Measurements from ENCODE around the gene CHN2.

Gene CHN2

DNA sequence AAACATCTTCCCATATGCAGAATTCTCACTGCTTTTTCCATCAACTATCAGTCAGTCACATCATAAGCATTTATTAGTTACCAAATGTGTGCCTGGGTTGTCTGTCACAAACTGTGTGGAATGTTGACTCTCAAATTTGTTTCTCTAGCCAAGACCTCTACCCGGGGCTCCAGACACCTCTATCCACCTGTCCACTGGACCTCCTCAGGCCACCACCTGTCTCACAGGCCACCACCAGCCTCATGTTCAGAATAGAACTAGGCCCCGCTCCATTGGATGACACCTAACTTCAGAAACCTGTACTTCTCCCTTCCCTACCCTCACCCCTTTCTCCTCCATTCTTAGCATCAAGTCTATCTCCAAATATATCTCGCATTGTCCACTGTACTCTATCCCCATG, 176.9 kb downstream of the CHN2 start:
- no peaks in the 10 kb centered on the region for H3K36me3 ChIP-seq (ENCODE audit: control insufficient read depth, insufficient read depth, low read length)
- no peaks in the 10 kb centered on the region for H3K9me3 ChIP-seq (ENCODE audit: control insufficient read depth, low read length)
- H2AFZ ChIP-seq = no peak overlapping the region
- no peak overlapping the region for H3K4me2 ChIP-seq (ENCODE audit: low read length)
- H3K4me3 ChIP-seq (ENCODE audit: low read depth, low read length) = no peak overlapping the region
- H3K9ac ChIP-seq = no peak overlapping the region
- no peaks in the 10 kb centered on the region for H3K79me2 ChIP-seq
- H3K27ac ChIP-seq = no peak overlapping the region
- TF ChIP-seq, protein P1, sequence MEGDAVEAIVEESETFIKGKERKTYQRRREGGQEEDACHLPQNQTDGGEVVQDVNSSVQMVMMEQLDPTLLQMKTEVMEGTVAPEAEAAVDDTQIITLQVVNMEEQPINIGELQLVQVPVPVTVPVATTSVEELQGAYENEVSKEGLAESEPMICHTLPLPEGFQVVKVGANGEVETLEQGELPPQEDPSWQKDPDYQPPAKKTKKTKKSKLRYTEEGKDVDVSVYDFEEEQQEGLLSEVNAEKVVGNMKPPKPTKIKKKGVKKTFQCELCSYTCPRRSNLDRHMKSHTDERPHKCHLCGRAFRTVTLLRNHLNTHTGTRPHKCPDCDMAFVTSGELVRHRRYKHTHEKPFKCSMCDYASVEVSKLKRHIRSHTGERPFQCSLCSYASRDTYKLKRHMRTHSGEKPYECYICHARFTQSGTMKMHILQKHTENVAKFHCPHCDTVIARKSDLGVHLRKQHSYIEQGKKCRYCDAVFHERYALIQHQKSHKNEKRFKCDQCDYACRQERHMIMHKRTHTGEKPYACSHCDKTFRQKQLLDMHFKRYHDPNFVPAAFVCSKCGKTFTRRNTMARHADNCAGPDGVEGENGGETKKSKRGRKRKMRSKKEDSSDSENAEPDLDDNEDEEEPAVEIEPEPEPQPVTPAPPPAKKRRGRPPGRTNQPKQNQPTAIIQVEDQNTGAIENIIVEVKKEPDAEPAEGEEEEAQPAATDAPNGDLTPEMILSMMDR (IDR thresholded peaks at IDR 0.05) = no peak
- H3K4me1 ChIP-seq = no peaks in the 10 kb centered on the region
- H3K27me3 ChIP-seq (ENCODE audit: control insufficient read depth, insufficient read depth, low read length) = no peaks in the 10 kb centered on the region

DNA sequence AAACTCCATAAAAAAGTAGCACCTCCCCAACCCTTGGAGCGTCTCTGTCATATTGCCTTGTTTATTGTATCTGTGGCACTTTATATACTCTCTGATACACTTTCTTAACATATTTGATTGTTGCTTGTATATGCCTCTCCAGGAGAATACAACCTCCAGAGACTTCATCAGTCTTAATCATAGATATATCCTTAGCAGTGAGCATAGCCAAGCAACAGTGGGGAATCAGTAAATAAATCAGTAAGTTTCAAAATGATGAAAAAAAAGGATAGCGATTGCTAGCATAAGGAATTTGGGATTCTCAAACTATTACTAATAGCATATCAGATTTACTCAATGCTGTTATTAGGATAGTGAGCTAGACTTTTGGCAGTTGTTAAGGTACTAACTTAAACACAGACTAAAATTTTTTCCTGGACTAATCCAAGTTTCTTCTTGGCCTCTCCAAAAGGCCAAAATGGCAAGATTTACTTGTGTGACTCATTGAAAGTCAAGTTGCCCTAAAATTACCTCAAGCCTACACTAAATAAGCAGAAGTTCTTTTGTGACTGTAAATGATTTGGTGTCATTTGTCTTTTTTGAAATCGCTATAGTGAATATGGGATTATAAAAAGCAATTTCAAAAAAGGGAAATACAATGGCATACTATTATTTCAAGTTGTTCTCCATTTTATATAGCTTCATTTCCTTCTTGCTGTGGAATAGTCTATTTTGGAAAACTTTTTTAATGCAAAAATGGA, 177.9 kb downstream of the CHN2 start:
- no peak overlapping the region for H3K27ac ChIP-seq

DNA sequence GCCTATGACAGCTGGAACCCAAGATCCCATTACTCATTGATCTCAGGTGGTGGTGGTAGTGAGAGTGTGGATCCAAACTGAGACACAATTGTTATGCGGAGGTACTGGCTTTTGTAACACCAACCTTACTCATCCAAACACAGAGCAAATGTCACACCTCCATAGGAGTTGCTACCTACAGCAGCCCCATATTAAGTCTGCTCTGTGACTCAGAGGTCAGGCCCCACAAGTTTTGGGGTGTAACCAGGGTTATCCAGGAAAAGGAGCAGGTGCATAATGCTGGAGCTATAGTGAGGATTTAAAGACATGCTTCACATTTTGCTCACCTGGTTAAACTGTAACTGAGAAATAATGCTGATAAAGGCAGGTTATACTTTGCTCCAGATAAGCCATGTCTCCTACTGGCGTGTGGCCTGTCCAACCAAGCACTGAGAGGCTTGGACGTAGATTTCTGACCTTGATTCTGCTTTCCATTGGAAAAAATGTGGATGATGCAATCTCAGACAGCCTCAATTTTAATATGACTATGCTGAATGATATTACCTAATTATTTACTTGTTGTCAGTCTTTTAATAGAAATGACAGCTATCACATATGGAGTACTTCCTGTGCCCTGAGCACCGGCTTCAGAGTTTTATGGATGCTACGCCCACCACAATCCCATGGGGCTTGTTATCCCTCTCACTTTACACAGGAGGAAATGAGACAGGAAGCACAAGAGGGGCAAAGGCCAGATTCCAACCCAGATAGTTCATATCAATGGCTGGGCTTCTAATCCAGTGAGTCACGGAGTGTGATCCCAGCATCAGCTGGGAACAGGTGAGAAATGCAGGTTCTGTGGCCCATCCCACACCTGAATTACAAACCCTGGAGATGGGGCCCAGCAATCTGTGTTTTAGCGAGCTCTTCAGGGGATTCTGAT, 181.3 kb downstream of the CHN2 start:
- Histone ChIP-seq H3K4me3 (ENCODE audit: low read depth, low read length) (no peak overlapping the region), H2AFZ (no peak overlapping the region), H3K9ac (no peak overlapping the region), H3K9me3 (ENCODE audit: control insufficient read depth, low read length) (no peaks in the 10 kb centered on the region), H3K36me3 (ENCODE audit: control insufficient read depth, insufficient read depth, low read length) (no peaks in the 10 kb centered on the region), H3K4me2 (ENCODE audit: low read length) (no peak overlapping the region), H3K27ac (no peak overlapping the region), H3K79me2 (no peaks in the 10 kb centered on the region), H3K27me3 (ENCODE audit: control insufficient read depth, insufficient read depth, low read length) (no peaks in the 10 kb centered on the region), H3K4me1 (no peaks in the 10 kb centered on the region)
- TF ChIP-seq, protein P1 (IDR thresholded peaks at IDR 0.05) = no peak

More for the DNA sequence above, 177.9 kb downstream of the CHN2 start:
- no peak overlapping the region for H3K4me2 ChIP-seq (ENCODE audit: low read length)
- no peaks in the 10 kb centered on the region for H3K36me3 ChIP-seq (ENCODE audit: control insufficient read depth, insufficient read depth, low read length)
- H3K9ac ChIP-seq = no peak overlapping the region
- no peaks in the 10 kb centered on the region for H3K79me2 ChIP-seq
- no peaks in the 10 kb centered on the region for H3K9me3 ChIP-seq (ENCODE audit: control insufficient read depth, low read length)
- no peak overlapping the region for H2AFZ ChIP-seq
- no peak overlapping the region for H3K4me3 ChIP-seq (ENCODE audit: low read depth, low read length)
- H3K27me3 ChIP-seq (ENCODE audit: control insufficient read depth, insufficient read depth, low read length) = no peaks in the 10 kb centered on the region
- TF ChIP-seq, protein P1 (IDR thresholded peaks at IDR 0.05) = no peak
- H3K4me1 ChIP-seq = no peaks in the 10 kb centered on the region

DNA sequence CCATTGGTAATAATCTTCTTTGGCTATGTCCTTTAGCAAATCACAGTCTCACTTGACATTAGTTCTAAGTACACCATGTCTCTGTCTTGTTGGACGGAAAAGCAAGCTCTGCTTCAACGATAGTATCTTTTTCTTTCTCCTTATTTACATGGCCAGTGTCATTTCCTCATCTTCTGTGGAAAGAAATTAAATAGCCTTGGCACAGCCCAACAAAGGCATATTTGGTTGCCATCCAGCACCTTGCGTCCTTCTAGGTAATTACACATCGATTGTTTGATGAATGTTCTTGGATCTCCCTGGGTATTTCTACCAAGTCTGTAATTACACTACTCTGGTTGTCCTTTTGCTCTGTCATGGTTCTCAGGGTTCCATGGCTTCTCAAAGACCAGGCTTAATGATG, 183.1 kb downstream of the CHN2 start:
- Histone ChIP-seq H3K9ac (no peak overlapping the region), H3K4me3 (ENCODE audit: low read depth, low read length) (no peak overlapping the region), H3K27ac (no peak overlapping the region), H3K4me2 (ENCODE audit: low read length) (no peak overlapping the region), H3K36me3 (ENCODE audit: control insufficient read depth, insufficient read depth, low read length) (no peaks in the 10 kb centered on the region), H3K4me1 (no peaks in the 10 kb centered on the region), H3K27me3 (ENCODE audit: control insufficient read depth, insufficient read depth, low read length) (no peaks in the 10 kb centered on the region), H3K79me2 (no peaks in the 10 kb centered on the region), H3K9me3 (ENCODE audit: control insufficient read depth, low read length) (no peaks in the 10 kb centered on the region), H2AFZ (no peak overlapping the region)
- TF ChIP-seq, protein P1 (IDR thresholded peaks at IDR 0.05) = no peak

Measured in parathyroid adenoma (tissue), 2 donors.